ENCODE measurements around the gene HNRNPUL2. TPM values are rescaled to one million over a fixed set of nuclear protein-coding genes. Genes with fewer than 3 reads are reported as not detected.
A peak's percentile ranks its signal among the peaks of the same experiment; 100 is the strongest.

Gene HNRNPUL2
- total RNA-seq, 1 experiment from 2014 or later, result 43.5 TPM

DNA sequence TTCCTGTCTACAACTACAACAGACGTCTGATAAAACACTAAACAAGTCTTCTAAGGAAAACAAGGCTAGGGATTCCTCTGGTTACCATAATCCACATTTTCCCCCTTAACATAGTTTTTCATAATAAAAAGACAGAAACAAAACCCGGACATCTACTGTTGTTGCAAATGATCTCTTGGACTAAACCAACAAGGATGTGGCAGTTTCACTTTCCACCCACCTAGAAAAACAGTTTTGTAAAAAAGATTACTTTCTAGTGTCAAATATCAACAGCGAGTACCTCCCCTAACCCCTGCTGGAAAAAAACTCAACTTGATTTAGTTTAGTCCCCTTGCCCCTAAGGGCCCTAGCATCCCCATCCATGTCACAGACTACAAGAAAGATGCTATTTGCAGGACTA lies 14.4 kb downstream of the HNRNPUL2 start:
- Histone ChIP-seq H3K4me2 (ENCODE audit: insufficient read depth, insufficient read length, low read length) (no peak overlapping the region), H2BK5ac (ENCODE audit: insufficient read length, low read length) (no peak overlapping the region), H3K18ac (ENCODE audit: insufficient read length, low read depth, low read length) (no peak overlapping the region), H2BK20ac (ENCODE audit: low read depth, low read length, poor library complexity, severe bottlenecking) (no peak overlapping the region), H2BK120ac (ENCODE audit: low read depth, low read length, poor library complexity, severe bottlenecking) (no peak overlapping the region), H4K5ac (ENCODE audit: insufficient read length, low read depth, low read length) (no peak overlapping the region), H3K4me1 (ENCODE audit: insufficient read depth, low read length) (peaks cover 2% of the 10 kb centered on the region; the same call in 1 of the 2 replicates), H3K27me3 (ENCODE audit: insufficient read depth, low read length) (no peaks in the 10 kb centered on the region), H2AFZ (ENCODE audit: low read length) (no peak overlapping the region), H3K79me2 (ENCODE audit: insufficient read depth, low read length) (no peaks in the 10 kb centered on the region), H2AK5ac (ENCODE audit: insufficient read length, low read length) (no peak overlapping the region), H3K4ac (ENCODE audit: low read depth, low read length) (no peak overlapping the region), H3K56ac (ENCODE audit: insufficient read length, low read depth, low read length) (no peak overlapping the region), H3T11ph (ENCODE audit: low read length) (no peak overlapping the region), H3K14ac (ENCODE audit: insufficient read depth, low read length) (no peak overlapping the region), H3K79me1 (ENCODE audit: insufficient read depth, low read depth, low read length, poor library complexity, severe bottlenecking) (peaks cover 2% of the 10 kb centered on the region), H4K91ac (ENCODE audit: insufficient read length, low read depth, low read length) (no peak overlapping the region), H4K20me1 (ENCODE audit: control insufficient read depth, insufficient read depth, insufficient read length) (no peaks in the 10 kb centered on the region), H2BK12ac (ENCODE audit: insufficient read length, low read depth, low read length) (no peak overlapping the region), H3K27ac (ENCODE audit: insufficient read length, low read depth, low read length) (no peak overlapping the region), H3K9me3 (ENCODE audit: control insufficient read depth, low read depth, low read length) (no peaks in the 10 kb centered on the region), H3K23me2 (ENCODE audit: insufficient read length, low read depth, low read length, poor library complexity, severe bottlenecking) (peaks cover 18% of the 10 kb centered on the region), H3K9ac (ENCODE audit: extremely low read depth, insufficient read length, low read length) (no peak overlapping the region), H3K23ac (ENCODE audit: insufficient read length, low read depth, low read length) (no peak overlapping the region), H2BK15ac (ENCODE audit: low read depth, low read length) (no peak overlapping the region), H4K8ac (replicated peaks; ENCODE audit: insufficient read length, low read depth, low read length) (no peak overlapping the region)
- Mint-ChIP-seq H3K4me1 (peaks cover 31 to 52% of the 10 kb centered on the region in 2 experiments), H3K27ac (peak overlapping the region in 1 of 3 experiments; percentile 87; a peak in 1 of 7 replicates), H3K9me3 (no peaks in the 10 kb centered on the region; a peak in 1 of 5 replicates), H3K36me3 (ENCODE audit: insufficient read depth in 1 of 3, low read depth in 3 of 3) (peaks cover 41 to 75% (median 70%) of the 10 kb centered on the region in 3 experiments), H3K27me3 (ENCODE audit: low read depth) (no peaks in the 10 kb centered on the region), H3K4me3 (no peak overlapping the region; a peak in 1 of 5 replicates)
- no CpG with 5 or more reads among the region's 3 CpGs for WGBS (ENCODE audit: extremely low coverage, insufficient read length, low lambda C conversion rate)
- DNase-seq, result no peak
- TF ChIP-seq, protein P1, sequence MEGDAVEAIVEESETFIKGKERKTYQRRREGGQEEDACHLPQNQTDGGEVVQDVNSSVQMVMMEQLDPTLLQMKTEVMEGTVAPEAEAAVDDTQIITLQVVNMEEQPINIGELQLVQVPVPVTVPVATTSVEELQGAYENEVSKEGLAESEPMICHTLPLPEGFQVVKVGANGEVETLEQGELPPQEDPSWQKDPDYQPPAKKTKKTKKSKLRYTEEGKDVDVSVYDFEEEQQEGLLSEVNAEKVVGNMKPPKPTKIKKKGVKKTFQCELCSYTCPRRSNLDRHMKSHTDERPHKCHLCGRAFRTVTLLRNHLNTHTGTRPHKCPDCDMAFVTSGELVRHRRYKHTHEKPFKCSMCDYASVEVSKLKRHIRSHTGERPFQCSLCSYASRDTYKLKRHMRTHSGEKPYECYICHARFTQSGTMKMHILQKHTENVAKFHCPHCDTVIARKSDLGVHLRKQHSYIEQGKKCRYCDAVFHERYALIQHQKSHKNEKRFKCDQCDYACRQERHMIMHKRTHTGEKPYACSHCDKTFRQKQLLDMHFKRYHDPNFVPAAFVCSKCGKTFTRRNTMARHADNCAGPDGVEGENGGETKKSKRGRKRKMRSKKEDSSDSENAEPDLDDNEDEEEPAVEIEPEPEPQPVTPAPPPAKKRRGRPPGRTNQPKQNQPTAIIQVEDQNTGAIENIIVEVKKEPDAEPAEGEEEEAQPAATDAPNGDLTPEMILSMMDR (conservative IDR thresholded peaks at IDR 0.05), result no peak

Data from H9 (cell line).